Measurements from ENCODE around the gene ATP1A2. TPM values are rescaled to one million over a fixed set of nuclear protein-coding genes. Genes with fewer than 3 reads are reported as not detected.

ATP1A2 gene
- total and polyA plus RNA-seq, 2 donors (not counting 3 experiments of a cell fraction or from before 2014, with no cell fraction given): not detected

DNA sequence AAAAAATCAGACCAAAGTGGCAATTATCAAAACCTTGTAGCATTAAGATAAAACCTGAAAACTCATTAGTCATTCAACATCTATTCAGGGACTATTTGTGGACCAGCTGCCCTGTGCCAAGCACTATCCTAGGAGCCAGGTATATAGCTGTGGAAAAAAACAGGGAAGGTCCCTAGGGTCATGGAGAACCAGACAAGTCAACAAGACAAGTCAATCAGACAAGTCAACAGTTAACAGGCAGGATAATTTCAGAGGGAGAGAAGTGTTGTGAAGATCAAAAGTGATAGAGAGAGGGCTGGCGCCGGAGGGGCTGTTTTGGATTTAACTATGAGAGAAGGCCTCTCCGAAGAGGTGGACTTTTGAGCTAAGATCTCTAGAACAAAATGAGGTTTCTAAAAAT lies 32.6 kb downstream of the ATP1A2 start:
- Histone ChIP-seq H3K4me2 (ENCODE audit: insufficient read depth, low read length) (no peak overlapping the region), H3K27me3 (ENCODE audit: control insufficient read depth in 2 of 2, insufficient read depth in 2 of 2, low read length in 2 of 2) (peaks cover 4 to 5% of the 10 kb centered on the region in 2 experiments), H3K9me3 (replicated peaks; ENCODE audit: control insufficient read depth, insufficient read depth, low read length) (no peaks in the 10 kb centered on the region), H2AFZ (ENCODE audit: low read depth, low read length) (no peak overlapping the region), H3K4me1 (ENCODE audit: control insufficient read depth, extremely low read depth, insufficient read depth, low read length) (no peaks in the 10 kb centered on the region), H3K36me3 (ENCODE audit: control insufficient read depth in 2 of 2, extremely low read depth in 1 of 2, insufficient read depth in 2 of 2, low read length in 2 of 2) (no peaks in the 10 kb centered on the region), H3K9me1 (replicated peaks; ENCODE audit: control insufficient read depth, extremely low read depth, insufficient read depth, low read length) (no peaks in the 10 kb centered on the region), H3K9ac (replicated peaks; ENCODE audit: extremely low read depth, insufficient read depth, low read length) (no peak overlapping the region), H3K79me2 (ENCODE audit: control insufficient read depth, insufficient read depth, low read length) (no peaks in the 10 kb centered on the region), H3K27ac (ENCODE audit: insufficient read depth, low read depth, low read length) (no peak overlapping the region), H3K4me3 (replicated peaks in 1 of 3; ENCODE audit: insufficient read depth in 1 of 3, low read depth in 1 of 3, low read length in 3 of 3) (no peak overlapping the region), H4K20me1 (replicated peaks; ENCODE audit: control insufficient read depth, extremely low read depth, insufficient read depth, low read length) (no peaks in the 10 kb centered on the region)
- TF ChIP-seq, protein P1, sequence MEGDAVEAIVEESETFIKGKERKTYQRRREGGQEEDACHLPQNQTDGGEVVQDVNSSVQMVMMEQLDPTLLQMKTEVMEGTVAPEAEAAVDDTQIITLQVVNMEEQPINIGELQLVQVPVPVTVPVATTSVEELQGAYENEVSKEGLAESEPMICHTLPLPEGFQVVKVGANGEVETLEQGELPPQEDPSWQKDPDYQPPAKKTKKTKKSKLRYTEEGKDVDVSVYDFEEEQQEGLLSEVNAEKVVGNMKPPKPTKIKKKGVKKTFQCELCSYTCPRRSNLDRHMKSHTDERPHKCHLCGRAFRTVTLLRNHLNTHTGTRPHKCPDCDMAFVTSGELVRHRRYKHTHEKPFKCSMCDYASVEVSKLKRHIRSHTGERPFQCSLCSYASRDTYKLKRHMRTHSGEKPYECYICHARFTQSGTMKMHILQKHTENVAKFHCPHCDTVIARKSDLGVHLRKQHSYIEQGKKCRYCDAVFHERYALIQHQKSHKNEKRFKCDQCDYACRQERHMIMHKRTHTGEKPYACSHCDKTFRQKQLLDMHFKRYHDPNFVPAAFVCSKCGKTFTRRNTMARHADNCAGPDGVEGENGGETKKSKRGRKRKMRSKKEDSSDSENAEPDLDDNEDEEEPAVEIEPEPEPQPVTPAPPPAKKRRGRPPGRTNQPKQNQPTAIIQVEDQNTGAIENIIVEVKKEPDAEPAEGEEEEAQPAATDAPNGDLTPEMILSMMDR (IDR thresholded peaks at IDR 0.05; ENCODE audit: extremely low read depth in 1 of 2, insufficient read depth in 1 of 2, low read depth in 1 of 2, low read length in 2 of 2): no peak
- TF ChIP-seq JUN (IDR thresholded peaks at IDR 0.05; ENCODE audit: borderline replicate concordance, insufficient read depth, insufficient read length, low read depth): no peak
- TF ChIP-seq EZH2 (IDR thresholded peaks at IDR 0.05; ENCODE audit: borderline replicate concordance, low read depth, low read length, severe bottlenecking): no peak
- dilution Hi-C loops (cut with MboI; ENCODE audit: extremely low pct_ligation_motif_present, low sequenced_read_pairs): no loop called here
- FAIRE-seq (no peak), DNase-seq (ENCODE audit: low read depth, low spot score) (no peak)
- BruUV-seq (replicated peaks): no TSS peak
- CTCF ChIA-PET: interaction anchor here (0.9 to 1.5 kb wide), 5 partner anchors 10 to 63 kb away, joined by 3 to 5 read pairs (median 3); partner anchors contain the start of gene CASQ1
- intact Hi-C loops (cut with micrococcal nuclease): no loop called here
- POLR2A ChIA-PET: no interaction called here

DNA sequence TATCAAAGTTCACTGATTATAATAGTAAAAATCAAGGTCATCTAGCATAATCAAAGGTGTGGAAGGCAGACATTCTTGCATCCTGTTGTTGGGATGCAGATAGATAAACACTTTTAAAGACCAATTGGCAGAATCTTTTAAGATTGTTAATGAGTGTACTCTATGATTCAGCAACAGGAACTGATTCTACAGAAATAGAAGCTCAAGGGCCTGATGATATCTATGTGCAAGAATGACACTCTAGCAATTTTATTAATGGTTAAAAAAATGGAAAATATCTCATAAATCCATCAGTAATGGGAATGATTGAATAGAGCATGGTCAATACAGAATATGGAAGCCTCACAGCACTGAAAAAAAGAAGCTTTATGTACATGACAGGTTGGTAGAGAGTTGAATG lies 33.7 kb downstream of the ATP1A2 start:
- ChIA-PET POLR2A (no interaction called here), CTCF (interaction anchor here (0.6 to 1.5 kb wide), 5 partner anchors 10 to 103 kb away, joined by 3 to 5 read pairs (median 3); no protein-coding TSS in a partner anchor)
- BruUV-seq (replicated peaks): no TSS peak
- Histone ChIP-seq H3K9ac (replicated peaks; ENCODE audit: extremely low read depth, insufficient read depth, low read length) (no peak overlapping the region), H3K4me2 (ENCODE audit: insufficient read depth, low read length) (no peak overlapping the region), H3K4me3 (replicated peaks in 1 of 3; ENCODE audit: insufficient read depth in 1 of 3, low read depth in 1 of 3, low read length in 3 of 3) (no peak overlapping the region), H4K20me1 (replicated peaks; ENCODE audit: control insufficient read depth, extremely low read depth, insufficient read depth, low read length) (no peaks in the 10 kb centered on the region), H3K9me1 (replicated peaks; ENCODE audit: control insufficient read depth, extremely low read depth, insufficient read depth, low read length) (no peaks in the 10 kb centered on the region), H2AFZ (ENCODE audit: low read depth, low read length) (no peak overlapping the region), H3K4me1 (ENCODE audit: control insufficient read depth, extremely low read depth, insufficient read depth, low read length) (no peaks in the 10 kb centered on the region), H3K79me2 (ENCODE audit: control insufficient read depth, insufficient read depth, low read length) (no peaks in the 10 kb centered on the region), H3K27me3 (ENCODE audit: control insufficient read depth in 2 of 2, insufficient read depth in 2 of 2, low read length in 2 of 2) (peaks cover 4 to 5% of the 10 kb centered on the region in 2 experiments), H3K27ac (ENCODE audit: insufficient read depth, low read depth, low read length) (no peak overlapping the region), H3K36me3 (ENCODE audit: control insufficient read depth in 2 of 2, extremely low read depth in 1 of 2, insufficient read depth in 2 of 2, low read length in 2 of 2) (no peaks in the 10 kb centered on the region), H3K9me3 (replicated peaks; ENCODE audit: control insufficient read depth, insufficient read depth, low read length) (no peaks in the 10 kb centered on the region)
- intact Hi-C loops (cut with micrococcal nuclease) (no loop called here), dilution Hi-C loops (cut with MboI; ENCODE audit: extremely low pct_ligation_motif_present, low sequenced_read_pairs) (no loop called here)
- no peak for FAIRE-seq
- TF ChIP-seq FOS (IDR thresholded peaks at IDR 0.05; ENCODE audit: borderline replicate concordance, insufficient read depth, low read length) (no peak), GATA2 (IDR thresholded peaks at IDR 0.05; ENCODE audit: insufficient read depth, insufficient read length, low read depth, low read length) (no peak), POLR2A (IDR thresholded peaks at IDR 0.05; ENCODE audit: low read depth, low read length) (no peak), MAX (IDR thresholded peaks at IDR 0.05; ENCODE audit: insufficient read depth, insufficient read length) (no peak), JUN (IDR thresholded peaks at IDR 0.05; ENCODE audit: borderline replicate concordance, insufficient read depth, insufficient read length, low read depth) (no peak), POLR2AphosphoS5 (IDR thresholded peaks at IDR 0.05; ENCODE audit: insufficient read depth, low read depth, low read length) (no peak), MYC (IDR thresholded peaks at IDR 0.05; ENCODE audit: low read depth, low read length) (no peak), EZH2 (IDR thresholded peaks at IDR 0.05; ENCODE audit: borderline replicate concordance, low read depth, low read length, severe bottlenecking) (no peak)
- TF ChIP-seq, protein P1 (IDR thresholded peaks at IDR 0.05; ENCODE audit: extremely low read depth in 1 of 2, insufficient read depth in 1 of 2, low read depth in 1 of 2, low read length in 2 of 2): no peak
- DNase-seq (ENCODE audit: low read depth, low spot score): no peak

Measured in endothelial cell of umbilical vein (primary cell).